HepG2 (cell line): ENCODE data around the gene PRDM10. TPM values are rescaled to one million over a fixed set of nuclear protein-coding genes. Genes with fewer than 3 reads are reported as not detected.

Experiments used
- ATF1 ChIP-seq: IDR thresholded peaks from 2 replicates; pipeline ENCODE4 v1.6.1; 2016; ENCODE audit warnings: mild to moderate bottlenecking, control low read depth
- HNRNPL ChIP-seq: fragments of 200-400 bp; formaldehyde crosslinking; IDR thresholded peaks from 2 replicates; pipeline ENCODE4 v1.6.1; 2017; ENCODE audit warnings: mild to moderate bottlenecking, low read depth, low read length
- KAT7 ChIP-seq: IDR thresholded peaks from 2 replicates; pipeline ENCODE4 v1.6.1; 2018; ENCODE audit warnings: borderline replicate concordance, missing compliant biosample characterization
- SRF ChIP-seq: IDR thresholded peaks from 2 replicates; pipeline ENCODE4 v1.6.1; 2011; ENCODE audit warnings: mild to moderate bottlenecking, low read depth, low read length, moderate library complexity
- SRSF4 ChIP-seq: fragments of 200-400 bp; formaldehyde crosslinking; IDR thresholded peaks from one replicate; pipeline ENCODE4 v1.6.1; 2018; ENCODE audit warnings: mild to moderate bottlenecking, low read depth, low read length, moderate library complexity; ENCODE audit not compliant: poor library complexity, severe bottlenecking
- TP53 ChIP-seq: sonication (generic); formaldehyde crosslinking; conservative IDR thresholded peaks from 2 replicates; pipeline ENCODE4 v1.4.0; 2020; ENCODE audit warnings: missing genetic modification reagents
- TSC22D2 ChIP-seq: sonication (generic); formaldehyde crosslinking; IDR thresholded peaks from 2 replicates; pipeline ENCODE4 v1.5.1; 2020; ENCODE audit warnings: missing genetic modification reagents, mild to moderate bottlenecking, borderline replicate concordance
- WIZ ChIP-seq: sonication (generic); formaldehyde crosslinking; IDR thresholded peaks from 2 replicates; pipeline ENCODE4 v1.5.1; 2020; ENCODE audit warnings: mild to moderate bottlenecking, missing genetic modification reagents
- ZNF549 ChIP-seq: sonication (generic); formaldehyde crosslinking; IDR thresholded peaks from 2 replicates; pipeline ENCODE4 v1.5.0; 2020; ENCODE audit warnings: missing genetic modification reagents
- ZNF550 ChIP-seq: sonication (generic); formaldehyde crosslinking; IDR thresholded peaks from 2 replicates; pipeline ENCODE4 v1.4.0; 2020; ENCODE audit warnings: mild to moderate bottlenecking, missing genetic modification reagents, borderline replicate concordance
- ZNF878 ChIP-seq: sonication (generic); formaldehyde crosslinking; IDR thresholded peaks from 2 replicates; pipeline ENCODE4 v1.8.1; 2023; ENCODE audit warnings: mild to moderate bottlenecking, missing genetic modification reagents, moderate library complexity
- polyA plus RNA-seq, 8 experiments: library from polyadenylated mRNA; depleted of rRNA in 3 of 8; stranded (reverse) in 7 of 8; unstranded in 1 of 8; fragments of >200 nt; fragmentation: Illumina TruSeq in 4 of 8; extraction: Trizol in 4 of 8; gene quantifications; 2 replicates each; pipeline versions ENCODE4 v1.2.1 to v1.2.3, GENCODE V29; 2011 to 2016; ENCODE audit warnings: low read depth in 4 of 8, missing spikeins in 1 of 8, mixed read lengths in 1 of 8; ENCODE audit not compliant: insufficient read depth in 1 of 8
- total RNA-seq, 5 experiments: library from RNA; depleted of rRNA; stranded (reverse); fragments of >200 nt; fragmentation: Illumina TruSeq; extraction: Trizol; gene quantifications; 2 replicates each; pipeline ENCODE4 v1.2.3, GENCODE V29; 2016; ENCODE audit warnings: low read depth in 1 of 5
- TF ChIP-seq, protein P1 (sequence below): sonication (generic); formaldehyde crosslinking; IDR thresholded peaks from 2 replicates; pipeline ENCODE4 v1.8.0; 2022; ENCODE audit warnings: missing genetic modification reagents, low read depth, mild to moderate bottlenecking, borderline replicate concordance
- TF ChIP-seq, protein P2 (sequence below): sonication (generic); formaldehyde crosslinking; IDR thresholded peaks from 2 replicates; pipeline ENCODE4 v1.5.1; 2020; ENCODE audit warnings: mild to moderate bottlenecking, moderate library complexity, missing genetic modification reagents
- TF ChIP-seq, protein P3 (sequence below): sonication (generic); formaldehyde crosslinking; IDR thresholded peaks from 2 replicates; pipeline ENCODE4 v1.5.1; 2020; ENCODE audit warnings: mild to moderate bottlenecking, missing genetic modification reagents, borderline replicate concordance
- TF ChIP-seq, protein P4 (sequence below): sonication (generic); formaldehyde crosslinking; IDR thresholded peaks from 2 replicates; pipeline ENCODE4 v1.5.0; 2020; ENCODE audit warnings: mild to moderate bottlenecking, missing genetic modification reagents
- TF ChIP-seq, protein P5 (sequence below): sonication (generic); formaldehyde crosslinking; IDR thresholded peaks from 2 replicates; pipeline ENCODE4 v1.8.0; 2022; ENCODE audit warnings: mild to moderate bottlenecking, missing genetic modification reagents

The PRDM10 gene
- total and polyA plus RNA-seq, 2 of the 13 experiments (the other 11 are each of a cell fraction or from before 2014, with no cell fraction given): 5.7 to 5.8 TPM

DNA sequence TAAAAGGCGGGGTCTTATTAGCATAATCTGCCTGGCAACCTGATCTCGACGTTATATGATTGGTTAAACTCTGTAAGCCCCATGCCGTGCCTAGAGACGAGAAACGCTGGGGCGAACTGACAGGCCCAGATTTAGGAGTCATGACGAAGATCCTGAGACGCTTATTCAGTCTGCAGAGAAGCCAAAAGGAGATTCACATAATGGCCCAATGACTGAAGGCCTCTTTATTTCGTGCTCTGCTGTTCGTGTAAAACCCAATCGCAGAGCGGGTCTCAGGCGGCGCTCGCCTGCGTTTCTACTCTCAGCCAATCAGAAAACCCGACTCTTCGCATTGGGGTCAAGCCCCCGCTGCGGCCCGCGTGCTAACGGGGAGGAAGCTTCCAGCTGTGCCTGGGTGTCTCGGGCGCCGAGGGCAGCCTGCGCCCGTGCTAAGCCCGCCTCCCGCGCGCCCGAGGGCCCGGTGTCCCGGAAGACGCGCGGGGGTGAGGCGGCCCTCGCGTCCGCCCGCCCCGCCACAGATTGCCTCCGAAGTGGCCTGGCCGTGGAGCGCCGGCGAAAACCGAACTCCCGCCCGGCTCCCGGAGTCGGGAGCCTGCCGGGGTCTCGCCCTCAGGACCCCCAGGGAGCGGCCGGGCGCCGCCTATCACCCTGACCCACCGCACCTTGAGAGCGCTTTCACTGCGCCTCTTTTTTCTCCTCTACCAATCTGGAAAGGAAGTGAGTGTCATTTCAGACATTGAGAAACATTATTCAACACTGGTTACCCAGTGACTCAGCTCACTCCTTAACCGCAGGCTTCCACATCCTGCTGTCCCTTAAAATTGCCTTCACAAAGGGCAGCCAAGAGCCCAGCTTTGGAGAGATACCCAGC lies 446 bp upstream of the PRDM10 start (continued):
- TF ChIP-seq ZNF550: no peak; the same call in 1 of the 2 replicates
- TF ChIP-seq, protein P1, sequence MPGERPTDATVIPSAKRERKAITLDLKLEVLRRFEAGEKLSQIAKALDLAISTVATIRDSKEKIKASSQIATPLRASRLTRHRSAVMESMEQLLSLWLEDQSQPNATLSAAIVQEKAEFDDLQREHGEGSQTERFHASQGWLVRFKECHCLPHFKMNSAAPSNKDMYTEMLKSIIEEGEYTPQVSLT (CRISPR knock-in tag): no peak
- TF ChIP-seq ZNF549: no peak
- TF ChIP-seq SRF: no peak
- TF ChIP-seq, protein P2, sequence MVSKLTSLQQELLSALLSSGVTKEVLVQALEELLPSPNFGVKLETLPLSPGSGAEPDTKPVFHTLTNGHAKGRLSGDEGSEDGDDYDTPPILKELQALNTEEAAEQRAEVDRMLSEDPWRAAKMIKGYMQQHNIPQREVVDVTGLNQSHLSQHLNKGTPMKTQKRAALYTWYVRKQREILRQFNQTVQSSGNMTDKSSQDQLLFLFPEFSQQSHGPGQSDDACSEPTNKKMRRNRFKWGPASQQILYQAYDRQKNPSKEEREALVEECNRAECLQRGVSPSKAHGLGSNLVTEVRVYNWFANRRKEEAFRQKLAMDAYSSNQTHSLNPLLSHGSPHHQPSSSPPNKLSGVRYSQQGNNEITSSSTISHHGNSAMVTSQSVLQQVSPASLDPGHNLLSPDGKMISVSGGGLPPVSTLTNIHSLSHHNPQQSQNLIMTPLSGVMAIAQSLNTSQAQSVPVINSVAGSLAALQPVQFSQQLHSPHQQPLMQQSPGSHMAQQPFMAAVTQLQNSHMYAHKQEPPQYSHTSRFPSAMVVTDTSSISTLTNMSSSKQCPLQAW (CRISPR knock-in tag): no peak
- TF ChIP-seq ATF1: peak; percentile 84
- TF ChIP-seq SRSF4: no peak
- no peak; the same call in 1 of the 2 replicates for TF ChIP-seq KAT7 (CRISPR knock-in tag)
- TF ChIP-seq, protein P3, sequence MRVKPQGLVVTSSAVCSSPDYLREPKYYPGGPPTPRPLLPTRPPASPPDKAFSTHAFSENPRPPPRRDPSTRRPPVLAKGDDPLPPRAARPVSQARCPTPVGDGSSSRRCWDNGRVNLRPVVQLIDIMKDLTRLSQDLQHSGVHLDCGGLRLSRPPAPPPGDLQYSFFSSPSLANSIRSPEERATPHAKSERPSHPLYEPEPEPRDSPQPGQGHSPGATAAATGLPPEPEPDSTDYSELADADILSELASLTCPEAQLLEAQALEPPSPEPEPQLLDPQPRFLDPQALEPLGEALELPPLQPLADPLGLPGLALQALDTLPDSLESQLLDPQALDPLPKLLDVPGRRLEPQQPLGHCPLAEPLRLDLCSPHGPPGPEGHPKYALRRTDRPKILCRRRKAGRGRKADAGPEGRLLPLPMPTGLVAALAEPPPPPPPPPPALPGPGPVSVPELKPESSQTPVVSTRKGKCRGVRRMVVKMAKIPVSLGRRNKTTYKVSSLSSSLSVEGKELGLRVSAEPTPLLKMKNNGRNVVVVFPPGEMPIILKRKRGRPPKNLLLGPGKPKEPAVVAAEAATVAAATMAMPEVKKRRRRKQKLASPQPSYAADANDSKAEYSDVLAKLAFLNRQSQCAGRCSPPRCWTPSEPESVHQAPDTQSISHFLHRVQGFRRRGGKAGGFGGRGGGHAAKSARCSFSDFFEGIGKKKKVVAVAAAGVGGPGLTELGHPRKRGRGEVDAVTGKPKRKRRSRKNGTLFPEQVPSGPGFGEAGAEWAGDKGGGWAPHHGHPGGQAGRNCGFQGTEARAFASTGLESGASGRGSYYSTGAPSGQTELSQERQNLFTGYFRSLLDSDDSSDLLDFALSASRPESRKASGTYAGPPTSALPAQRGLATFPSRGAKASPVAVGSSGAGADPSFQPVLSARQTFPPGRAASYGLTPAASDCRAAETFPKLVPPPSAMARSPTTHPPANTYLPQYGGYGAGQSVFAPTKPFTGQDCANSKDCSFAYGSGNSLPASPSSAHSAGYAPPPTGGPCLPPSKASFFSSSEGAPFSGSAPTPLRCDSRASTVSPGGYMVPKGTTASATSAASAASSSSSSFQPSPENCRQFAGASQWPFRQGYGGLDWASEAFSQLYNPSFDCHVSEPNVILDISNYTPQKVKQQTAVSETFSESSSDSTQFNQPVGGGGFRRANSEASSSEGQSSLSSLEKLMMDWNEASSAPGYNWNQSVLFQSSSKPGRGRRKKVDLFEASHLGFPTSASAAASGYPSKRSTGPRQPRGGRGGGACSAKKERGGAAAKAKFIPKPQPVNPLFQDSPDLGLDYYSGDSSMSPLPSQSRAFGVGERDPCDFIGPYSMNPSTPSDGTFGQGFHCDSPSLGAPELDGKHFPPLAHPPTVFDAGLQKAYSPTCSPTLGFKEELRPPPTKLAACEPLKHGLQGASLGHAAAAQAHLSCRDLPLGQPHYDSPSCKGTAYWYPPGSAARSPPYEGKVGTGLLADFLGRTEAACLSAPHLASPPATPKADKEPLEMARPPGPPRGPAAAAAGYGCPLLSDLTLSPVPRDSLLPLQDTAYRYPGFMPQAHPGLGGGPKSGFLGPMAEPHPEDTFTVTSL (CRISPR knock-in tag): no peak
- no peak; the same call in 1 of the 2 replicates for TF ChIP-seq HNRNPL
- TF ChIP-seq TP53 (CRISPR knock-in tag): 0 out of 2 replicates have a peak, but pooled peaks have one; percentile 15
- TF ChIP-seq, protein P4, sequence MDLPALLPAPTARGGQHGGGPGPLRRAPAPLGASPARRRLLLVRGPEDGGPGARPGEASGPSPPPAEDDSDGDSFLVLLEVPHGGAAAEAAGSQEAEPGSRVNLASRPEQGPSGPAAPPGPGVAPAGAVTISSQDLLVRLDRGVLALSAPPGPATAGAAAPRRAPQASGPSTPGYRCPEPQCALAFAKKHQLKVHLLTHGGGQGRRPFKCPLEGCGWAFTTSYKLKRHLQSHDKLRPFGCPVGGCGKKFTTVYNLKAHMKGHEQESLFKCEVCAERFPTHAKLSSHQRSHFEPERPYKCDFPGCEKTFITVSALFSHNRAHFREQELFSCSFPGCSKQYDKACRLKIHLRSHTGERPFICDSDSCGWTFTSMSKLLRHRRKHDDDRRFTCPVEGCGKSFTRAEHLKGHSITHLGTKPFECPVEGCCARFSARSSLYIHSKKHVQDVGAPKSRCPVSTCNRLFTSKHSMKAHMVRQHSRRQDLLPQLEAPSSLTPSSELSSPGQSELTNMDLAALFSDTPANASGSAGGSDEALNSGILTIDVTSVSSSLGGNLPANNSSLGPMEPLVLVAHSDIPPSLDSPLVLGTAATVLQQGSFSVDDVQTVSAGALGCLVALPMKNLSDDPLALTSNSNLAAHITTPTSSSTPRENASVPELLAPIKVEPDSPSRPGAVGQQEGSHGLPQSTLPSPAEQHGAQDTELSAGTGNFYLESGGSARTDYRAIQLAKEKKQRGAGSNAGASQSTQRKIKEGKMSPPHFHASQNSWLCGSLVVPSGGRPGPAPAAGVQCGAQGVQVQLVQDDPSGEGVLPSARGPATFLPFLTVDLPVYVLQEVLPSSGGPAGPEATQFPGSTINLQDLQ: peak; percentile 35; the same call in 1 of the 2 replicates
- no peak for TF ChIP-seq TSC22D2 (CRISPR knock-in tag)
- TF ChIP-seq ZNF878: peak; percentile 89
- TF ChIP-seq WIZ (CRISPR knock-in tag): no peak
- TF ChIP-seq, protein P5, sequence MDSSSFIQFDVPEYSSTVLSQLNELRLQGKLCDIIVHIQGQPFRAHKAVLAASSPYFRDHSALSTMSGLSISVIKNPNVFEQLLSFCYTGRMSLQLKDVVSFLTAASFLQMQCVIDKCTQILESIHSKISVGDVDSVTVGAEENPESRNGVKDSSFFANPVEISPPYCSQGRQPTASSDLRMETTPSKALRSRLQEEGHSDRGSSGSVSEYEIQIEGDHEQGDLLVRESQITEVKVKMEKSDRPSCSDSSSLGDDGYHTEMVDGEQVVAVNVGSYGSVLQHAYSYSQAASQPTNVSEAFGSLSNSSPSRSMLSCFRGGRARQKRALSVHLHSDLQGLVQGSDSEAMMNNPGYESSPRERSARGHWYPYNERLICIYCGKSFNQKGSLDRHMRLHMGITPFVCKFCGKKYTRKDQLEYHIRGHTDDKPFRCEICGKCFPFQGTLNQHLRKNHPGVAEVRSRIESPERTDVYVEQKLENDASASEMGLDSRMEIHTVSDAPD (CRISPR knock-in tag): no peak
